Suprapubic skin (tissue), 4 donors: ENCODE data around the gene GYG1.

Experiments used
- CTCF ChIP-seq, 2 donors: fragments of 200-600 bp in 1 of 2; fragments of 450-650 bp in 1 of 2; sonication (generic) in 1 of 2; IDR thresholded peaks; one replicate each; pipeline ENCODE4 v1.5.1; 2016 to 2019; ENCODE audit warnings: antibody characterized with exemption in 2 of 2, mild to moderate bottlenecking in 1 of 2, moderate library complexity in 1 of 2
- EP300 ChIP-seq: sonication (generic); formaldehyde crosslinking; IDR thresholded peaks from one replicate; pipeline ENCODE4 v1.6.1; 2017; ENCODE audit warnings: antibody characterized with exemption
- POLR2A ChIP-seq, 2 donors: fragments of 450-650 bp; IDR thresholded peaks; one replicate each; pipeline ENCODE4 v1.6.1; 2017; ENCODE audit warnings: antibody characterized with exemption in 2 of 2, mild to moderate bottlenecking in 2 of 2, moderate library complexity in 2 of 2
- POLR2AphosphoS5 ChIP-seq, 3 donors: sonication (generic); formaldehyde crosslinking; IDR thresholded peaks; one replicate each; pipeline ENCODE4 v1.6.1; 2017; ENCODE audit warnings: antibody characterized with exemption in 3 of 3

GRCh38 chr3:149003653-149004305 is 12.4 kb downstream of the GYG1 start:
- TF ChIP-seq POLR2AphosphoS5 (IDR thresholded peaks at IDR 0.05) (no peak), POLR2A (IDR thresholded peaks at IDR 0.05) (no peak), CTCF (IDR thresholded peaks at IDR 0.05) (no peak), EP300 (no peak)
